PC-3 (cell line): ENCODE measurements around the gene UNC119B. TPM values are rescaled to one million over a fixed set of nuclear protein-coding genes. Genes with fewer than 3 reads are reported as not detected.

Experiments used
- ATAC-seq: fragments of 200-7000 bp; cut with Tn5 transposase; 2 replicates; pipeline ENCODE4 v1.9.1; 2020; ENCODE audit warnings: mild to moderate bottlenecking, moderate library complexity
- BruUV-seq: library from RNA; stranded (reverse); fragments of 400-500 nt; replicated peaks from 2 replicates; lab custom pipeline; 2021; lab: Mats Ljungman, UMichigan
- CTCF ChIA-PET: fragments of 300-600 bp; sonication (Branson Sonifier 250); formaldehyde crosslinking; loops from one replicate; lab custom pipeline; 2022; ENCODE audit warnings: antibody characterized with exemption; lab: Charles Lee
- POLR2A ChIA-PET: fragments of 300-600 bp; sonication (Branson Sonifier 250); formaldehyde crosslinking; loops from one replicate; lab custom pipeline; 2022; ENCODE audit warnings: antibody characterized with exemption; ENCODE audit not compliant: unreplicated experiment; lab: Charles Lee
- DNase-seq: peaks from one replicate; pipeline ENCODE4 v3.0.0-alpha.2; 2015
- H2AFZ ChIP-seq: fragments of 300-600 bp; sonication (generic); 2 replicates; pipeline ENCODE4 v1.6.0; 2016; ENCODE audit warnings: antibody characterized with exemption, low read length
- H3F3A ChIP-seq: fragments of 300-600 bp; sonication (generic); one replicate; pipeline ENCODE4 v1.6.0; 2017; ENCODE audit warnings: antibody characterized with exemption, low read length, control low read depth, mild to moderate bottlenecking; ENCODE audit not compliant: unreplicated experiment
- H3K27ac ChIP-seq: fragments of 300-600 bp; sonication (generic); 2 replicates; pipeline ENCODE4 v1.5.1; 2016; ENCODE audit warnings: mild to moderate bottlenecking, low read length
- H3K27me3 ChIP-seq: fragments of 300-600 bp; sonication (generic); 2 replicates; pipeline ENCODE4 v1.6.1; 2016; ENCODE audit warnings: low read length, mixed read lengths
- H3K36me3 ChIP-seq: fragments of 300-600 bp; sonication (generic); 2 replicates; pipeline ENCODE4 v1.6.1; 2016; ENCODE audit warnings: low read depth, mixed run types, low read length, mixed read lengths
- H3K4me1 ChIP-seq: fragments of 300-600 bp; sonication (generic); 2 replicates; pipeline ENCODE4 v1.5.1; 2016; ENCODE audit warnings: low read length; ENCODE audit not compliant: insufficient read depth
- H3K4me2 ChIP-seq: fragments of 300-600 bp; sonication (generic); 2 replicates; pipeline ENCODE4 v1.6.0; 2016; ENCODE audit warnings: low read length
- H3K4me3 ChIP-seq: fragments of 300-600 bp; sonication (generic); 2 replicates; pipeline ENCODE4 v1.5.1; 2016; ENCODE audit warnings: mild to moderate bottlenecking, low read length, mixed read lengths
- H3K79me2 ChIP-seq: fragments of 300-600 bp; sonication (generic); 2 replicates; pipeline ENCODE4 v1.6.1; 2017; ENCODE audit warnings: low read length, mixed read lengths
- H3K9ac ChIP-seq: fragments of 300-600 bp; sonication (generic); 2 replicates; pipeline ENCODE4 v1.6.0; 2016; ENCODE audit warnings: mild to moderate bottlenecking, low read length
- H3K9me2 ChIP-seq: fragments of 300-600 bp; sonication (generic); replicated peaks from 2 replicates; pipeline ENCODE4 v1.6.1; 2016; ENCODE audit warnings: mixed run types, low read length, mixed read lengths
- H3K9me3 ChIP-seq: fragments of 300-600 bp; sonication (generic); 2 replicates; pipeline ENCODE4 v1.6.1; 2016; ENCODE audit warnings: low read length, mixed read lengths
- H4K20me1 ChIP-seq: fragments of 300-600 bp; sonication (generic); 2 replicates; pipeline ENCODE4 v1.6.1; 2016; ENCODE audit warnings: low read length, mixed read lengths
- CTCF ChIP-seq: fragments of 300-600 bp; sonication (generic); conservative IDR thresholded peaks from 2 replicates; pipeline ENCODE4 v1.5.1; 2017; ENCODE audit warnings: antibody characterized with exemption, low read depth, mild to moderate bottlenecking, low read length
- EZH2 ChIP-seq: fragments of 300-600 bp; sonication (generic); IDR thresholded peaks from one replicate; pipeline ENCODE4 v1.6.1; 2017; ENCODE audit warnings: antibody characterized with exemption, mild to moderate bottlenecking, low read length; ENCODE audit not compliant: unreplicated experiment
- EZH2phosphoT487 ChIP-seq: fragments of 300-600 bp; sonication (generic); IDR thresholded peaks from 2 replicates; pipeline ENCODE4 v1.6.1; 2018; ENCODE audit warnings: mild to moderate bottlenecking, antibody characterized with exemption, low read length, borderline replicate concordance
- intact Hi-C: fragments of 100-400 bp; cut with micrococcal nuclease; formaldehyde crosslinking; loops from 2 replicates; pipeline ENCODE4 v1.9.0; 2023
- total RNA-seq: library from RNA; depleted of rRNA; stranded (reverse); fragments of >200 nt; gene quantifications from 2 replicates; pipeline ENCODE4 v1.2.3, GENCODE V29; 2014

The UNC119B gene
- total RNA-seq, 1 experiment from 2014 or later, result 15.9 TPM

- no peak overlapping the region for H3K27ac ChIP-seq
- no peaks in the 10 kb centered on the region for H3K27me3 ChIP-seq
- intact Hi-C loops, result no loop called here
- H3K79me2 ChIP-seq, result no peaks in the 10 kb centered on the region
- H4K20me1 ChIP-seq, result no peaks in the 10 kb centered on the region
- H3K4me1 ChIP-seq, result no peaks in the 10 kb centered on the region
- no peak overlapping the region for H3K4me2 ChIP-seq
- ATAC-seq, result no peak
- BruUV-seq, result no TSS peak
- H3K9me3 ChIP-seq, result no peaks in the 10 kb centered on the region
- H3K9me2 ChIP-seq, result no peaks in the 10 kb centered on the region
- H3K4me3 ChIP-seq, result no peak overlapping the region
- TF ChIP-seq EZH2phosphoT487 (no peak), EZH2 (no peak), CTCF (no peak)
- DNase-seq, result no peak
- H3K9ac ChIP-seq, result no peak overlapping the region
- ChIA-PET POLR2A (no interaction called here), CTCF (no interaction called here)
- no peaks in the 10 kb centered on the region for H3K36me3 ChIP-seq
- H3F3A ChIP-seq, result no peaks in the 10 kb centered on the region
- H2AFZ ChIP-seq, result no peak overlapping the region
These were observed 31.5 kb downstream of the UNC119B start for GRCh38 chr12:120741476-120742421.

- ChIA-PET POLR2A (no interaction called here), CTCF (no interaction called here)
- intact Hi-C loops, result no loop called here
- Histone ChIP-seq H3K9me2 (no peaks in the 10 kb centered on the region), H3K4me3 (no peak overlapping the region), H3K27me3 (no peaks in the 10 kb centered on the region), H3K27ac (no peak overlapping the region), H3K9me3 (no peaks in the 10 kb centered on the region), H3K4me2 (no peak overlapping the region), H3K9ac (no peak overlapping the region), H4K20me1 (no peaks in the 10 kb centered on the region), H2AFZ (no peak overlapping the region), H3F3A (no peaks in the 10 kb centered on the region), H3K36me3 (no peaks in the 10 kb centered on the region), H3K79me2 (no peaks in the 10 kb centered on the region), H3K4me1 (no peaks in the 10 kb centered on the region)
- ATAC-seq (no peak), DNase-seq (no peak)
- TF ChIP-seq CTCF, result no peak
- no TSS peak for BruUV-seq
These were observed 34.8 kb downstream of the UNC119B start for GRCh38 chr12:120744922-120745493.

- no peak for DNase-seq
- no peak overlapping the region for H3K9ac ChIP-seq
- no TSS peak for BruUV-seq
- CTCF ChIA-PET, result no interaction called here
- H3F3A ChIP-seq, result no peaks in the 10 kb centered on the region
- no peaks in the 10 kb centered on the region for H3K27me3 ChIP-seq
- no peaks in the 10 kb centered on the region for H4K20me1 ChIP-seq
- intact Hi-C loops, result no loop called here
- no peaks in the 10 kb centered on the region for H3K9me3 ChIP-seq
- POLR2A ChIA-PET, result no interaction called here
- H3K4me3 ChIP-seq, result no peak overlapping the region
- H3K4me1 ChIP-seq, result no peaks in the 10 kb centered on the region
- H3K4me2 ChIP-seq, result no peak overlapping the region
- no peaks in the 10 kb centered on the region for H3K9me2 ChIP-seq
- no peaks in the 10 kb centered on the region for H3K79me2 ChIP-seq
- ATAC-seq, result no peak
- no peak overlapping the region for H2AFZ ChIP-seq
- no peak for TF ChIP-seq EZH2phosphoT487
- TF ChIP-seq EZH2, result no peak
- no peak for TF ChIP-seq CTCF
- H3K27ac ChIP-seq, result no peak overlapping the region
- H3K36me3 ChIP-seq, result no peaks in the 10 kb centered on the region
These were observed 38.0 kb downstream of the UNC119B start for GRCh38 chr12:120748242-120748641.
